Fibroblast of mammary gland (primary cell): ENCODE results near the gene MTCL1.

Source experiments
- DNase-seq: peaks from one replicate; pipeline ENCODE4 v3.0.0-alpha.2; 2010; ENCODE audit warnings: low read depth
- H3K4me3 ChIP-seq: 2 replicates; pipeline ENCODE4 v1.5.1; 2011; ENCODE audit warnings: low read depth, mild to moderate bottlenecking, low read length, moderate library complexity; ENCODE audit not compliant: control insufficient read depth
- TF ChIP-seq, protein P1 (sequence below): conservative IDR thresholded peaks from 2 replicates; pipeline ENCODE4 v1.5.1; 2011; ENCODE audit warnings: low read depth, low read length, inconsistent platforms; ENCODE audit not compliant: control insufficient read depth, insufficient read depth

MTCL1 gene

DNA sequence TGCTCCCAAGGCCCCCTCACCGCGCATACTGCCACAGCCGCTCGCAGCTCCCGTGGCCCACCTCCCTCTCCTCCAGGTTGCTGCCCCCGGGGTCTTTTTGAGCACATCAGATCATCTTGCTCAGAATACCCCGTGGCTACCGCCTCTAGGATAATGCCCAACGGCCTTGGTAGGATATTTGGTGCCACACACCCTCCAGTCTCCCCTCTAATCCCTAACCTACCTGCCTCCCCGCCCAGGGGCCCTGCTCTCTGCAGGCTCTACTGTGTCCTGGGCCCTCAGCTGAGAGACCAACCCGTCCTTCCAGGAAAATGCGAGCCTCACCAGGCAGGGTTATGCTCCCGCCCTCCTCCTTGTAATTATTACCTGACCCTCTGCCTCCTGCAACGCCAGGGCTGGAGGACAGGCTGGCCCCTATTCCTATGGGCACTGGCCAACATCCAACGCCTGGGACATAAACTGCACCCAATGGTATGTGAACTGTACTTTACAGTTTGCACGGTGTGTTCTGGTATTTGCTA, 1.5 kb upstream of the MTCL1 start:
- H3K4me3 ChIP-seq = no peak overlapping the region
- no peak for DNase-seq
- TF ChIP-seq, protein P1, sequence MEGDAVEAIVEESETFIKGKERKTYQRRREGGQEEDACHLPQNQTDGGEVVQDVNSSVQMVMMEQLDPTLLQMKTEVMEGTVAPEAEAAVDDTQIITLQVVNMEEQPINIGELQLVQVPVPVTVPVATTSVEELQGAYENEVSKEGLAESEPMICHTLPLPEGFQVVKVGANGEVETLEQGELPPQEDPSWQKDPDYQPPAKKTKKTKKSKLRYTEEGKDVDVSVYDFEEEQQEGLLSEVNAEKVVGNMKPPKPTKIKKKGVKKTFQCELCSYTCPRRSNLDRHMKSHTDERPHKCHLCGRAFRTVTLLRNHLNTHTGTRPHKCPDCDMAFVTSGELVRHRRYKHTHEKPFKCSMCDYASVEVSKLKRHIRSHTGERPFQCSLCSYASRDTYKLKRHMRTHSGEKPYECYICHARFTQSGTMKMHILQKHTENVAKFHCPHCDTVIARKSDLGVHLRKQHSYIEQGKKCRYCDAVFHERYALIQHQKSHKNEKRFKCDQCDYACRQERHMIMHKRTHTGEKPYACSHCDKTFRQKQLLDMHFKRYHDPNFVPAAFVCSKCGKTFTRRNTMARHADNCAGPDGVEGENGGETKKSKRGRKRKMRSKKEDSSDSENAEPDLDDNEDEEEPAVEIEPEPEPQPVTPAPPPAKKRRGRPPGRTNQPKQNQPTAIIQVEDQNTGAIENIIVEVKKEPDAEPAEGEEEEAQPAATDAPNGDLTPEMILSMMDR = no peak

GRCh38 chr18:8704361-8705237, 757 bp upstream of the MTCL1 start:
- TF ChIP-seq, protein P1 = no peak
- peak overlapping the region; percentile 59 for H3K4me3 ChIP-seq
- DNase-seq = peak; percentile 74

DNA sequence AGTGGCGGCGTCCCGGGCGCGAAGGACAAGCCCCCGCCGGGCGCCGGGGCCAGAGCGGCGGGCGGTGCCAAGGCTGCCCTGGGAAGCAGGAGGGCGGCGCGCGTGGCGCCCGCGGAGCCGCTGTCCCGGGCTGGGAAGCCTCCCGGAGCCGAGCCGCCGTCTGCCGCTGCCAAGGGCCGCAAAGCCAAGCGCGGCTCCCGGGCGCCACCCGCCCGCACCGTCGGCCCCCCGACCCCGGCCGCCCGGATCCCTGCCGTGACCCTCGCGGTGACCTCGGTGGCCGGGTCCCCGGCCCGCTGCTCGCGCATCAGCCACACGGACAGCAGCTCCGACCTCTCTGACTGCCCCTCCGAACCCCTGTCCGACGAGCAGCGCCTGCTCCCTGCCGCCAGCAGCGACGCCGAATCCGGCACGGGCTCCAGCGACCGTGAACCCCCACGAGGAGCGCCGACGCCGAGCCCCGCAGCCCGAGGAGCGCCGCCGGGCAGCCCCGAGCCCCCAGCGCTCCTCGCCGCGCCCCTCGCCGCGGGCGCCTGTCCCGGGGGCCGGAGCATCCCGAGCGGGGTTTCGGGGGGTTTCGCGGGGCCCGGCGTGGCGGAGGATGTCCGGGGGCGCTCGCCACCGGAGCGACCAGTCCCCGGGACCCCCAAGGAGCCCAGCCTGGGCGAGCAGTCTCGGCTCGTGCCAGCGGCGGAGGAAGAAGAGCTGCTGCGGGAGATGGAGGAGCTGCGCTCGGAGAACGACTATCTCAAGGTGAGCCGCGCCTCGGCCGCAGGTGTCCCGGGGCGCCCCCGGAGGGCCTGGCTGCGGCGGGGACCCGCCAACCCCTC, 820 bp downstream of the MTCL1 start:
- H3K4me3 ChIP-seq = peak overlapping the region; percentile 72
- TF ChIP-seq, protein P1 = no peak
- no peak for DNase-seq

DNA sequence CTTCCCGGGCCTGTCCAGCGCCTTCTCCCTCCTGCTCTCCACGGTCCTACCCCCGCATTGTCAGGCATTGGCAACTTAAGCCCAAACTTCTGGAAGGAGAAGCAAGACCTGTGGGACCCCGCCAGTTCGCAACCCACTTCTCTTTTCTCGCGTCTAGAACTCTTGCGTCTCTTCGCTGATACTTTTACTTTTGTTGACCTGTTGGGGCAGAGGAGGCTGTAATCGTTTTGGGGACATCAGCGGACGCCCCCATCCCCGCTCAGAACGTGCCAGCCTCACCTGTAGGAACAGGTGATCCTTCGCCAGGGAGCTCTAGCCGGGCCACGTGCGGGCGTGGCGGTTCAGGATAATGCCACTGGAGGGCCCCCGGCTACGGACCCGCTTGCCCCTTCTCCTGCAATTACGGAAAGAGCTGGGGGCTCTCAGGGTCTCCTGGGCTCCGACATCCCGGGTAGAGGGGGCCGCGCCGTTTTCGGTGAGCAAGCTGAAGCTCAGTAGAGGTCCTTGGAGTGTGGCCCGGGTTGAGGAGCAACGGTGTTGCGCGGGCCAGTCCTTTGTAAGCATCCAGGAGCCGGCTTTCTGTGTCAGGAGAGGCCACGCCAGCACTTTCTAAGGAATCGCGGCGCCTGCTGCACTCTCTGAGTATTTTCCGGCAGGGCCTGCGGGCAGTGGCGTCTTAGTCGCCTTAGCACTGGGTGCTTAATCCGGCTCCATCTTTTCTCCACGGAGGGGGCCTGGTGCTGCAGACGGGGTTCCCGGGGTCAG, 1.6 kb downstream of the MTCL1 start:
- TF ChIP-seq, protein P1 = no peak
- peak; percentile 68 for DNase-seq

GRCh38 chr18:8707556-8708300, 2.4 kb downstream of the MTCL1 start:
- TF ChIP-seq, protein P1 = no peak
- peak overlapping the region; percentile 72 for H3K4me3 ChIP-seq
- peak; percentile 69 for DNase-seq

More for the DNA sequence above, 1.6 kb downstream of the MTCL1 start:
- peak overlapping the region; percentile 72 for H3K4me3 ChIP-seq
